DMS53 treated with DMSO at 0.1 percent for 48 hours (cell line): ENCODE measurements around the gene SFT2D1.
A peak's percentile ranks its signal among the peaks of the same experiment; 100 is the strongest.
"Not testable (repeated sequence)": the region's sequence is repeated elsewhere in the genome, so short reads cannot be mapped to it uniquely, and the experiment has no call there.

ENCODE experiments used
- DNase-seq: peaks from one replicate; lab custom pipeline; 2025; ENCODE audit not compliant: unreplicated experiment; lab: John Stamatoyannopoulos, UW

The SFT2D1 gene

DNA sequence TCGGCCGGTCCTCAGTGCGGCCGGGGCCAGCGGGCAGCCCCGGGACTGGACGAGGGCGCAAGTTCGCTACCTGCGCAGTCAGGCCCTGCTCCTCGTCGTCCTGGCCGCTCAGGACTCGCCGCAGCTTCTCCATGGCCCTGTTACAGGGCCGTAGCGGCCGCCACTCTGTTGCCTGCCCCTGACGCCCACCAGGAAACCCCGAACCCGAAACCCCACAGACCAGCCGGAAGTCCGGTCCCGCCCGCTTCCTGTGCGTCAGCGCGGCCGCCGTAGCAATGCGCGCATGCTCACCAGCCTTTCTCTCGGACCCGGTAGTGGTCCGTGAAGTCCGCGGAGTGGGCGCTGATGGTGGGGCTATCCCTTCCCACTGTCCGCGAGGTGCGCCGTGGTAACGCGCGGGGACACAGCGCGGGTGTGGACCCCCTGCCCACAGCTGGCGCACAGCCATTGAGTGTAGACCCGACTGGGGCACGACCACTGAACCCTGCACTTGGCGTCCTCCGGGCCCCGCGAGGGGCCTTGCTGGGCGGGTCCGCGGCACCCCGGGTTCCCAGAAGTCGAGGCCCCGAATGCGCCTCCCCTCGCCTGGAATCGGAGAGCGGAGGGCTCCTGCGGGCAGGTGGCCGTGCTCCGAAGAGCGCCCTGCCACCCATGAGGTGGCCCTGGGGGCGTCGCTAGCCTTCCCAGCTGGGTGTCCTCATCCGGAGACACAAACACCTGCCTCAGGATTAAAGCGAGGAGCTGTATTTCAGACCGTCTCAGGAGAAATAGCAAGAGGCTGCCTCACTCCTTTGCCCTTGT is at the start of gene SFT2D1:
Gene SFT2D1 (minus strand): TSS at position 197 of the 801 bp plus-strand sequence. CDS start 64 bp downstream, at position 133.
- DNase-seq = peak; percentile 48

DNA sequence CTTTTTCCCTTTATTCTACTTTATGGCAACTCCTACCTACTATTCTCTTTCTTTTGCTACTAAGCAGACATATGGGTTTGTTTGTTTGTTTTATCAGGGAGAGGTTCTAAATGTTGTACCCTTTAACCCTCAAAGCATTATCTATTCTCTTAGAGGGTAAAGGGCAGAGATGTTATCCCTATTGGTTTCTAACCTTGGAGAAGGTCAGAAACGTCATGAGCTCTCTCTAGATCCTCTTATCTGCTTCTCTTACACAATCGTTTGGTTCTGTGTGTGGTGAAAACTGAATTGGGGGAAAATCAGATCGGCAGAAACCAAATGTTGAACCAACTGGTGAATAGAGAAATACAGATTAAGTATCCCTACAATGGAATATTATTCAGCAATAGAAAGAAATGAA is 46.8 kb upstream of the SFT2D1 start:
- DNase-seq = no peak

DNA sequence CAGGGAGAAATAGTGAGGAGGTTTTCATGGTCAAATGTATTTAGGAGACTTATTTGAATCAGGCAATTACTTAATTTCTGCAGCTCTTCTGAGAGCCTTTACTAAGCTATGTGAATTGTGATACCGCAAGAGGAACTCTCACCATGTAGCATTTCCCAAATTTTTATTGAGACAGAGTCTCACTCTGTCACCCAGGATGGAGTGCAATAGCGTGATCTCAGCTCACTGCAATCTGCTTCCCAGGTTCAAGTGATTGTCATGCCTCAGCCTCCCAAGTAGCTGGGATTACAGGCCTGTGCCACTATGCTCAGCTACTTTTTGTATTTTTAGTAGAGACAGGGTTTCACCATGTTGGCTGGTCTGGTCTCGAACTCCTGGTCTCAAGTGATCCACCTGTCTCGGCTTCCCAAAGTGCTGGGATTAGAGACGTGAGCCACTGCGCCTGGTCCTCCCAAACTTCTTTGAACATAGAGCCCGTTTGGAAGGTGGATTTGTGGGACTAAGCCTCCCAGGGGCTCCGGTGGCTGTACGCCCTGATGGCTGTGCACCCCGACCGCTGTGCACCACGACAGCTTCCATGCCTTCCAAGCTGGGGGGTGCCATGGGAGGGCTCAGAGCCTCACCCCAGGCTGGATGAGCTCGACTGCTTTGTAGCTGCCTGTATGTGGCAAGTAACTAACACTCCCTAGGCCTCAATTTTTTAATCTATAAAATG is 46.1 kb upstream of the SFT2D1 start:
- DNase-seq = no peak

DNA sequence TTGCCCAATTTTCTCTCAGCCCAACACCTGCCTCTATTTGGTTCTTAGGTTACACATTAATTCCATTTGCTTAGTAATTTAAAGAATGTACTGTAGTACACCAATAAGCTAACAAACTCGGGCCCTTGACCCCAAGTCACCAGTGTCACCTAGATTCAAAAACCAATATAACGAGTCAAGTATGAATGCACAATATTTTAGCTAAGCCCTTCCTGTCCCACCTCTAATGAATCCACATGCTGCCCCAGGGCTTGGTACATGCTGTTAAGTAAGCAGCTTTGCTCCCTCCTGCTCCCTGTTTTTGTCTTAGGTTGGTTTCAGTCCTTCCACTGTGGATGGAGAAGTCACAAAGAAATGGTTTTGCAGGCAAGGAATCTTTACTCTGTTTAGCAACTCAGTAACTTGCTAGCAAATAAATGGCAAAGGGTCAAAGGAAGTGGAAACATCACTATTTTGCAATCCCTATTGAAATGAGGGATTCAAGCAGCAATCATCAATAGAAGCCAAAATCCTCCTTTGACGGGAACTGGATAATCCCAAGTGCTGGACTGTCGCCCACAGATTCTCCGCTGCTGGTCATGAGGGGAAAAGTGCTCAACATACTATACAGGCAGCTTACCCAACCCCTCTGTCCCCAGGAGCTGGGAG is 45.4 kb upstream of the SFT2D1 start:
- no peak for DNase-seq

DNA sequence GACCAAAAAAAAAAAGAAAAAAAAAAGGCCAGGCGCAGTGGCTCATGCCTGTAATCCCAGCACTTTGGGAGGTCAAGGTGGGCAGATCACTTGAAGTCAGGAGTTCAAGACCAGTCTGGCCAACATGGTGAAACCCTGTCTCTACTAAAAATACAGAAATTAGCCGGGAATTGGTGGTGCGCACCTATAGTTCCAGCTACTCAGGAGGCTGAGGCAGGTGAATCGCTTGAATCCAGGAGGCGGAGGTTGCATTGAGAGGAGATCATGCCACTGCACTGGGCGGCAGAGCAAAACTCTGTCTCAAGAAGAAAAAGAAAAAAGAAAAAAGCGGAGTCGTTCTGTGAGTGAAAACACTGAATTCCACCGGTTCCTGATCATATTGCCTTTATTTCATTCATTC is 44.8 kb upstream of the SFT2D1 start:
- DNase-seq = not testable (repeated sequence)

DNA sequence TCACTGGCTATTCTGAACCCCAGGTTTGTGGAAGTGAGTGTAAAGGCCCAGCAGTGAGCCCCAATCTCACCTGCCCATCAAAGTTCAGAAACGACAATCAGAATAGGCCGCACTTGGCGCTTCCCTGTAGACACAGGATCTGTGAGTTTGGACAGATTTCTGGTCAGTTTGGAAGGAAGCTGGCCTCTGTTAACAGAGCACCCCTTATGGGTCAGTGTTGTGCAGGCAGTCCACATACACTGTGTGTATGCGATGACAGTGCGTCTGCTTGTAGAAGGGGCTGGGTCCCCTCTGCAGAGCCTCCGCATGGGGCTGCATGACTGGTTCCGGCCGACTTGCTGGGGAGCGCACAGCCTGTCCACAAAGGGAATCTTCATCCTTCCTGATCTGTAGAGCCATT is 43.8 kb upstream of the SFT2D1 start:
- no peak for DNase-seq

DNA sequence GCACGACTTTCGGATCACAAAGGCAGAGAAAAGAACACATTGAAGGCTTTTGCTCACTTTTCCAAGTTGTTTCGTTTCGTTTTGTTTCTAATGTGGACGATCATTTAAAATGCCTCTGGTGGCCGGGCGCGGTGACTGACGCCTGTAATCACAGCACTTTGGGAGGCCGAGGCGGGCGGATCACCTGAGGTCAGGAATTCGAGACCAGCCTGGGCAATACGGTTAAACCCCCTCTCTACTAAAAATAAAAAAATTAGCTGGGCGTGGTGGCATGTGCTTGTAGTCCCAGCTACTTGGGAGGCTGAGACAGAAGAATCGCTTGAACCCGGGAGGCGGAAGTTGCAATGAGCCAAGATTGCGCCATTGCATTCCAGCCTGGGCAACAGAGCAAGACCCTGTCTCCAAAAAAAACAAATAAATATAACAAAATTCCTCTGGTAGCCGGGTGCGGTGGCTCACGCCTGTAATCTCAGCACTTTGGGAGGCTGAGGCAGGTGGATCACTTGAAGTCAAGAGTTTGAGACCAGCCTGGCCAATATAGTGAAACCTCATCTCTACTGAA is 41.5 kb upstream of the SFT2D1 start:
- peak; percentile 55 for DNase-seq

DNA sequence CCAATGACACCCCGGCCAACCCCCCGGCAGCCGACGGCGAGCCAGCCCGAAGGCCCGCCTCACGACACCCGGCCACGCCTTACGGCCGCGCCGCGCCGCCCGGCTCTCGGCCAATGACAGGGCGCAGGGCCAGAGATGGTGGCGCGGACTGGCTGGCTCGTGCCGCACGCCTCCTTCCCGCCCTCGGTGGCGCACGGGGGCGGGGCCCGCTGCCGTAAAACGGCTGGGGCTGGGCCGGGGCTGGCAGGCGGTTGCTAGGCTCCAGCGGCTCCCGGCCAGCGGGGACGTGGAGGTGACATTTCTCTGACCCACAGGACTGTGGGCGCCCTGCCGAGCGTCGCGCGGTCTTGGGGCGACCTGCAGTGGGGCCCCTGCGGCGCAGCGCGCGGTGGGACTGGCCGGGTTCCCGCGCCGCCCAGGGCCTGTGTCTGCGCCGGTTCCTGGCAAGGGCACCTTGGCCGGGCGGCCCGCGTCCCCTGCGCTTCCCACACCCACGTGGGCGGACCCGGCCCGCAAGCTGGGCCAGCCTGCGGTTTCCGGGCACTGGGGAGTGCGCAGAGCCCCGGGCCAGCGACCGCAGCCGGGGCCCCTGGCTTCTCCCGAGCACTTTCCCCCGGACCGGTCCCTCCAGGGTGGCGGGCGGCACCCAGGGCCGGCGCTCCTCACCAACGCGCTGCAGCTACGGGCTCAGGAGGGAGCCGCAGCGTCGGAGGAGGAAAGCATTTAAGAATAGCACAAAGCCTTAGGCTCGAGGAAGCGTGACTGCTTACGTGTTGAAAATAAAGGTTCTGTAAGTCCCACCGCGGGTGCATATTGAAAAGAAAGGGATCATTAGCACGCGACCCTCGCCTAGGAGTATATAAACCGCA is 40.8 kb upstream of the SFT2D1 start, which contains the start of gene MPC1:
Gene MPC1 (minus strand): TSS at position 8 of the 869 bp plus-strand sequence. CDS start 64 bp downstream, outside the sequence.
- peak; percentile 84 for DNase-seq

DNA sequence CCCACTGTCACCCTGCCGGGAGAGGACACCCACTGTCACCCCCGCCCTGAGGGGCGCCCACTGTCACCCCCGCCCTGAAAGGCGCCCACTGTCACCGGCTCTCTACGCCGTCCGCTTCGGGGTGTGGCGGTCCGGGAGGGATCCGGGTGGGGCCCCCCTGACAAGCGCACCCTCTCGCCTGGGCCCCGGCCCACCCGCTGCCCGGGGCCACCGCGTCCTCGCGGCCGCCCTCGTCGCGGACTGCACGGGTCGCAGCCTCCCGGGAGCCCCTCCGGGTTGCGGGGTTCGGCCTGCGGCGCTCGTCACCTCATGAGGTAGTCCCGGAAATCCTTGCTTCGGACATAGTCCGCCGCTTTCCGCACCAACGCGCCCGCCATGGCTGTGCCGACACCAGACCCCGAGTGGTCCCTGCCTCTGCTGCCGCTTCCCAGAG is 40.2 kb upstream of the SFT2D1 start:
- DNase-seq = no peak

DNA sequence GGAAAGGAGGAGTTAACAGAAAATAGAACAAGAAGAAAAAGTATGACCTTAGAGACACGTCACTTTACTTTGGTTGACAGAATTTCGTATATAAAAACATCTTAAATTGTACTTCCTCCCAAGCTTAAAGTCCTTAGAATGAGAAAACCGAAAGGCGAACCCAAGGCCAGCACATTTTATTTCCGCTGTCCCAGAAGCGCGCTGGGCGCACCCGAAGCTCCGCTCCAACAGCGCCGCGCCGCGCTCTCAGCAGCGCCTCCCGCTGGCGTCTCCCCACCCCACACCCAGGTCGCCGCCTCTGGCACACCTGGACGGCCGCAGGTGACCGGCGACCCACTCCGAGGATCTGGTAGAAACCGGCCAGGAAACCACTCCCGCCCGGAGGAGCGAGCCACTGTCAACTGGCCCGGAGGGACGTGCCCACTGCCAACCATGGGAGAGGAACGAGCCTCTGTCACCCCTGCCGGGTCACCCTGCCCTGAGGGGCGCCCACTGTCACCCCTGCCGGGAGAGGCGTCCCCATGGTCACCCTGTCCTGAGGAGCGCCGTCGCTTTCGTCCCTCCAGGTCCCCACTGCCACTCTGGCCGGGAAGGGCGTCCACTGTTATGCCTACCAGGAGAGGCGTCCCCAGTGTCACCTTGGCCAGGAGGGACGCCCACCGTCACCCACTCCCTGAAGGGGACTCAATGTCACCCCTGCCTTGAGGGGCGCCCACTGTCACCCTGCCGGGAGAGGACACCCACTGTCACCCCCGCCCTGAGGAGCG is 39.6 kb upstream of the SFT2D1 start:
- DNase-seq = peak; percentile 61

DNA sequence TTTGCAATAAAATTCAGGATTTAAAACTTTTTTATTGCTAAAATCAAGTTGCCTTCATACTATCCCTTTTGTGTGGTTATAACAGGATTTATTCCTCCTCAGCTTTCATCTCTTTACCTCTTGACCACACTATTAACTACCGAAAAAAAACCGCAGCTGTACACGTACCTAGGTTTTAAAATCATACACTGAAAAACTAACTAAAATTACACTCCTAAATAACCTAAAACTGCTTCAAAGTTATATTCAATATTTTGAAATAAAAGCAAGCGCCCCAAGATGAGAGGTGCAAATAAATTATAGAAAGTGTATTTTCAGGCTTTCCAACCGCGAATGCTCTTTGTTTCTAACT is 39.0 kb upstream of the SFT2D1 start:
- DNase-seq = no peak

DNA sequence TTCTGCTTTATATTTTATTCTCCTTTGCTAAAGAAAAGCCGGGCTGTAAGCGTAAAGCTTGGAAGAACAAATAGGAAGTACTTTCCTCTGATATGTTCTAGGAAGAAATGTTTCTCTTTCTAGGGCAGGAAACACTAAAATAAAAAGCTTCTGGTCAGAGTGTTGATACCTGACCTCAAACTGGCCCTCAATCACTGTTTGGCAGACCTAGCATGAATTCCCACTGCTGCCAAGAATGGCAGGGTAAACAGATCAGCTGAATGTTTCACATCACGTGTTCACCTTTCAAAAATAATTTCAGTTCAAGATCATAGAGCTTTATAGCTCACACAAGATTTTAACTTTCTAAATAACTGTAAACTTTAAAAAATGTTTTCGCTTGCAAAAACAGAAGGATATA is 37.5 kb upstream of the SFT2D1 start:
- DNase-seq = no peak

DNA sequence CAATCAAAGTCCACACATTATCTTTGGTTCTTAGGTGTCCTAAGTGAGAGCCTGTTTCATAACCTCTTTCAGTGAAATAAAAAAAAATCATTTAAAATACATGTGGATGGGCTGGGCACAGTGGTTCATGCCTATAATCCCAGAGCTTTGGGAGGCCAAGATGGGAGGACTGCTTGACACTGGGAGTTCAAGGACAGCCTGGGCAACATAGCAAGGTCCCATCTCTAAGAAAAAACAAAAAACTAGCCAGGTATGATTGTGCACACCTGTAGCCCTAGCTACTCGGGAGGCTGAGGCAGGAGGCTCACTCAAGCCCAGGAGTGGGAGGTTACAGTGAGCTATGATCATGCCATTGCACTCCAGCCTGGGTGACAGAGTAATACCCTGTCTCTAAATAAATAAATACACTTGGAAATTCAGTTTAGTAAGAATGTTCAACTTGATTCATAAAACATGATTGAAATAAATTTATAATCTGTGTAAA is 36.8 kb upstream of the SFT2D1 start:
- no peak for DNase-seq

DNA sequence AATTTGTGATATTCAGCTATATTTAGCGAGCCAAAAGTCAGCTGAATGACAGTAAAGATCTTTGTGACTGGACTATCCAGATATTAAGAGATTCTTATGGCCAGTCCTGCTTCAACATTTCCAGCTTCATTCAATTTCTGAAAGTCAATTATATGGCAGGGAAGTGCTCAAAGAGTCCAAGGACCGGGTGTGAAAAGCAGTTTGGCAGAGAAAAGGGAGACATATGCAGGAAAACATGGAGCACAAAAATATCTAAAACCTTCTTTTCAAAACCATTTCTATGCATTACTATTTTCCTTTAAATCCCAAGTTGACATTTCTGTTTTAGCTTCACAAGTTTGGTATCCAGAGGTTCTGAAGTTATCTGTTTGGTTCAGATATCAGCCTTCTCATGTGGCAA is 35.4 kb upstream of the SFT2D1 start:
- no peak for DNase-seq

DNA sequence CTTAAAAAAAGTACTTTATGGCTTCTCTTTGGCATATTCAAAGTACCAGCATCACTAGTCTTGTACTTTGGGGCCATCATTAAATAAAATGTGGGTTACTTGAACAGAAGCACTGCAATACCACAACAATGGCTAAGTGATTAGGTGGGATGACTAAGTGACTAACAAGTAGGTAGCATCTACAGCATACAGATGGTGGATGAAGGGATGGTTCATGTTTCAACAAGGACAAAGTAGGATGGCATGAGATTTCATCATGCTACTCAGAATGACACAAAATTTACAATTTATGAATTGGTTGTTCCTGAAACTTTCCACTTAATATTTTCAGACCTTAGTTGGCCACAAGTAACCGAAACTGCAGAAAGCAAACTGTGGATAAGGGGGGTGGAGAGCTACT is 32.7 kb upstream of the SFT2D1 start:
- DNase-seq = peak; percentile 2

DNA sequence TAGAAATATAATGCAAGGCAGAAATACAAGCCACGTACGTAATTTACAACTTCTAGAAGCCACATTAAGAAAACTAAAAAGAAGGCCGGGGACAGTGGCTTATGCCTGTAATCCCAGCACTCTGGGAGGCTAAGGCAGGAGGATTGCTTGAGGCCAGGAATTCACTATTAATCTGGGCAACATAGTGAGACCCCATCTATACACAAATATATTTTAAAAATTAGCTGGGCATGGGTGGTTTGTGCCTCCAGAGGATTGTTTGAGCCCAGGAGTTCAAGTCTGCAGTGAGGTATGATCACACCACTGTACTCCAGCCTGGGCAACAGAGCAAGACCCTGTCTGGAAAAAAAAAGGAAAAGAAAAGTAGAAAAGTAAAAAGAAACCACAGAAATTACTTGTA is 28.1 kb upstream of the SFT2D1 start:
- no peak for DNase-seq

DNA sequence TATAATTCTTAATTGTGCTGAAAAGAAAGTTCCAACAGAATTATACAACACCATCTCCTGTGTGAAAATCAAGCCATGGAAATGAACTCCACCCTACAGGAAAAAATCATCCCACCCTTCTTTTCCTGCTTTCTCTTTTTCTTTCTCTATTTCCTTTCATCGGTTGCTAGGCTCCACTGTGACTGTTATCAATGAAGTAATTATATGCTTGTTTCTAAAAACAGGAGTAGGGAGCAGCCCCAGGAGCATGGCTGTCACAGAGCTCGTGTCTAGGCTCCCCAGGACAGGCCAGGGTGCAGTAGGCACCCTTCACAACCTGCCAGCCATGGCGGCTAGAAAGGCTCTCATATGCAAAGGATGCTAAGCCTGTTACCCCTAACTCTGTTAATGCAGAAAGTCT is 27.4 kb upstream of the SFT2D1 start:
- no peak for DNase-seq

DNA sequence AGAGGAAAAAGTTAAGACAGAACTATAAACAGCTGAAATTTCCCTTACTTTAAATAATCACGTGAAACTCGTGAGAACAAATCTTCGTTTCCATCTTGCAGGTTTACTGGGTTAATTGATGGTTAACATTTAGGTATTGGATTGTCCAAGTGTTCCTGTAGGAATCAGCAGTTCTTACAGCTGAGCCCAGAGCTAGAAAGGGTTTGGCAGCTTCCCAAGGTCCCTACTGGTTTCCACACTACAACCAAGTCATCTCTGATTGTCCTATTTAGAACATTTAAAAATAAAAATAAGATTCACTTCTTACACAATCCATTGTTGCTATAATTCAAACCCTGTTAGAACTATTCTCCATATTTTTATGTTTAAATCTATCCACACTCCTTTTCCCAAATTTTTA is 24.6 kb upstream of the SFT2D1 start:
- no peak for DNase-seq

DNA sequence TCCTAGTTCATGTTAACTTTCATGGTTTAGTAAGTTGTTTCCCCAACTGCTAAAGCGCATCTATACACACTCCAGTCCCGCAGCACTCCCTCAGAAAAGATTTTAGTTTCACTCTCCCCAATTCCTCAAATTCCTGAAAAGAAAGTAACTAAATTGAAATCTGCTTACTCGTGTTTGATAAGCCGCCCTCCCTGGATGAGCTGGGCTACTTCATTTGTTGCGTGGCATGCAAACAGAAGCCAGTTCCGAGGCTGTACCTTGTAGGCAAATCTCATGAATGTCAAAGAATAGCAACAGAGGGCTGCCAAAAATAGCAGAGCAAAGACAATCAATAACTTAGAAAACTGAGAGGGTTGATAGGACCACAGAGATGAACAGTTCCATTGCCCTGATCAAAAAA is 23.5 kb upstream of the SFT2D1 start:
- DNase-seq = no peak

DNA sequence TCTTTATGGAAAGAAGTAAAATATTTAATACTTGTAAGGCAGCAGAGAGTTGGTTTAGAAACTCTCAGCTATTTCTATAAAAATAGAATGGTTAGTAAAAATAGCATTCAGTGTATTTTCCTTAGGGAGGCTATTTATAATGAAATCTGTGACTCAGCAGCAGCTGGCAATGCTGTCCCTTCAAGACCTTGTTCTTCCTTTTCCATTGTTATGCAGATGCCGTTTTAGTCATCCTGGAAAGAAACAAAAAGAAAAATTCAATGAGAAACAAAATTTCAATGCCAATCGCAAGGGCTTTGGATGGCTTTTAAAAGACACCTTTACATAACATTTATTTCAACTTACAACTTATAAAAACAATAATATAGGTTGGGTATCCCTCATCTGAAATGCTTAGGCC is 22.9 kb upstream of the SFT2D1 start:
- DNase-seq = no peak
